Muscle of back (tissue), 11 donors: Measurements from ENCODE around the gene EXOC4. TPM values are rescaled to one million over a fixed set of nuclear protein-coding genes. Genes with fewer than 3 reads are reported as not detected.

Experiments used
- DNase-seq, 3 donors: peaks; one replicate each; pipeline versions ENCODE4 v3.0.0 to v3.0.0-alpha.2; 2013
- polyA plus RNA-seq, 10 donors: library from polyadenylated mRNA; unstranded; fragments of 120-200 nt; gene quantifications; one replicate each; pipeline ENCODE4 v1.2.1, GENCODE V29; 2013; ENCODE audit not compliant: insufficient read length in 10 of 10

The EXOC4 gene
- polyA plus RNA-seq, 10 donors: 42.2 to 74.5 (median 57.6) TPM

DNA sequence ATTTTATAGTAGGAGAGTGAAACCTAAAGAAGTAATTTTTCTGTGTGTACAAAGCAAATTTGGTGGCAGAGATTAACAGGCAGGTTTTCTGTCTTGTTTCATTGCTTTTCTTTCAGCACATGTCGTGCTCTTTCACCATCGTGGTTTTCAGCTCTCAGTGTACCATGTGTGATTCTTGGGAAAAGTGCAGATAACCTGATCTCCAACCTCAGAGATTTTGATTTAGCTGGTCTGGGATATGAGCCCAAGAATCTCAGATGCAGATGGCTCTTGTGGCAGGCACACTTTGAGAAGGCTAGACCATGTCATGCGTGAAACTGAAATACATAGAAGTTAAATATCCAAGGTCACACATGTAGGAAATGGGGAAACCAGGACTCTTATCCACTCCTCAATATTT lies 317.4 kb downstream of the EXOC4 start:
- DNase-seq: no peak

- no peak for DNase-seq
Measured at GRCh38 chr7:133571076-133571475, 318.2 kb downstream of the EXOC4 start.

DNA sequence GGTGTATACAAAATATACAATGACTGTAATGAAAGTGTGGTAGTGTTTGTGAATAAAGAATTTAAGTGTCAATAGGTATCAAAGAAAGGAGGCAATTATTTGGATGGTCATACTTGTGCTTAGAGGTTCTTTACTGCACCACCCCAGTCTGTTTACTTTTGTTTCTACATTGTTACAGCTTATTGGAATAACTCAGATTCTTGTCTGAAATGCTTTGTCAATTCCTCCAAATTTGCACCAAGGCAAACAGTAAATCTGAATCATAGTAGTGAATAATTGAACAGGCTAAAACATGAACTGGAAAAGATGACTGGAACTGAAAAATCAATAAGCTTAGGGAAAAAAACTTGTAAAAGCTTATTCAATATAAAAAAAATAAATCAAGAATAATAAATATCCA lies 319.2 kb downstream of the EXOC4 start:
- DNase-seq: no peak

- DNase-seq: no peak
Measured at GRCh38 chr7:133572843-133573242, 320.0 kb downstream of the EXOC4 start.

- DNase-seq: no peak
Measured at GRCh38 chr7:133573554-133574265, 320.8 kb downstream of the EXOC4 start.

DNA sequence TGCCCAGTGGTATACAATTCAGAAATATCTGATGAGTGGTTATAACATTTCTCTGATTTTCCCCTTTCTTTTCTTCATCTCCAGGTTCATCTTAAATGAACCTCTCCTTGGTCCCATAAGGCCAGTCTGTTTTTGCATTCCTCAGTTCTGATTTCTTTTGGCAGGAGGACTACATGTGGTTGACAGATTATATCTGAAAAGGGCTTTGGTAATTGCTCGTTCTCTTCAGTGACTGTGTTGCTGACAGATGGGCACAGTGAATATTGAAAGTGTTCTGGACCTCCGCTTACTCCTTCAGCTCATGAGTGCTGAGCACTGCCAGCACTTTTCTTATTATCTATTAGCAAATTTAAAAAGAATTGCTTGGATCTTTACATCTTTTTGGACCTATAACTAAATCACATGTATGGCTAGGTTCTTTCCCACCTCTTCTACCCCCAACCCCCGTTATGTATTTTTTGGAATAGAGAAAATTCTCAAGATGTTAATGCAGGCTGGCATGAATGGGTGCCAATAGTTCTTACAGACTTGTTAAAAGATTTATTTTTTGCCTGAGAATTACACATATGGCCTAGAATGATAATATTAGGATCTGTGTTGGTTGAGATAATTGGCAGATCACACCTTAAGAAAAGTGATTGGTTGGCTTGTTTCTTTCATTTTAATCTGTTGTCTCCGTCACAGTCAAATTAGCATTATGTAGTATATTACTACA lies 323.0 kb downstream of the EXOC4 start:
- DNase-seq: no peak

- no peak for DNase-seq
Measured at GRCh38 chr7:133576612-133577168, 323.8 kb downstream of the EXOC4 start.

- peak in 2 of 3 donors; percentile 19 to 80 for DNase-seq
Measured at GRCh38 chr7:133582766-133583523, 330.1 kb downstream of the EXOC4 start.

DNA sequence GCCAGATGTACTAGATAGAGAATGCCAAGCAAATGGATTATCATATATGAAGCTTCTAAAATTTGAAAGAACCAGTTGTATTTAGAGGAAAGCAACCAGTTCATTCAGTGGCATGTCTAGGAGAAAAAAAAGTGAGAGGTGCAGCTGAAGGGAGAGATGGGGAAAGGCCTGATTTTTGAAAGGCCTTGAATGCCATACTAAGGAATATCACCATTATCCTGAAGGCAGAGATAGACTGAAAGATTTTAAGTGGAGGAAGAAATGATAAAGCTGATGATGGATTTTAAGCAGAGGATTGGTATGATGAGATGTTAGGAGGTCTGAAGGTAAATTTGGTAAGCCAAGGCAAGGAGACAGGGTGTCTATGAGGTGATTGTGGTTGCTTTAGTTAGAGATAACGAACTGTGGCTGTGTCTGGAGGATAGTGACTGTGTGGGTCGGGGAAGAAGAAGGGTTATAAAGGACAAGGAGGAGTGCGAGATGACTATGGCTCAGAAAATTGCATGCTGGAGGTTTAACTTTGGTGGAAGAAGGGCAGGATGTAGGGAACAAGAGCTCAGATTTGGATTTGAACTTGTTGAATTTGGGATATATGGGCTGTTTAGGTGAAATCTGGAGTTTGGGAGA lies 330.8 kb downstream of the EXOC4 start:
- DNase-seq: no peak

- no peak for DNase-seq
Measured at GRCh38 chr7:133584956-133585668, 332.2 kb downstream of the EXOC4 start.

DNA sequence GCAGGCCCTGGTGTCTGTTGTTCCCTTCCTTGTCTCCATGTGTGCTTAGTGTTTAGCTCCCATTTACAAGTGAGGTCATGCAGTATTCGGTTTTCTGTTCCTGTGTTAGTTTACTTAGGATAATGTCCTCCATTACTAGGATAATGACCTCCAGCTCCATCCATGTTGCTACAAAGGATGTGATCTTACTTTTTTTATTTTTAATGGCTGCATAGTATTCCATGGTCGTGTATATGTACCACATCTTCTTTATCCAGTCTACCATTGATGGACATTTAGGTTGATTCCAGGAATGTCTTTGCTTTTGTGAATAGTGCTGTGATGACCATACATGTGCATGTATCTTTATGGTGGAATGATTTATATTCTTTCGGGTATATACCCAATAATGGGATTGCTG lies 333.4 kb downstream of the EXOC4 start:
- DNase-seq: no peak

GRCh38 chr7:133587903-133588302 lies 335.0 kb downstream of the EXOC4 start:
- peak in 1 of 3 donors; percentile 15 for DNase-seq

- no peak for DNase-seq
Measured at GRCh38 chr7:133590795-133591194, 337.9 kb downstream of the EXOC4 start.

DNA sequence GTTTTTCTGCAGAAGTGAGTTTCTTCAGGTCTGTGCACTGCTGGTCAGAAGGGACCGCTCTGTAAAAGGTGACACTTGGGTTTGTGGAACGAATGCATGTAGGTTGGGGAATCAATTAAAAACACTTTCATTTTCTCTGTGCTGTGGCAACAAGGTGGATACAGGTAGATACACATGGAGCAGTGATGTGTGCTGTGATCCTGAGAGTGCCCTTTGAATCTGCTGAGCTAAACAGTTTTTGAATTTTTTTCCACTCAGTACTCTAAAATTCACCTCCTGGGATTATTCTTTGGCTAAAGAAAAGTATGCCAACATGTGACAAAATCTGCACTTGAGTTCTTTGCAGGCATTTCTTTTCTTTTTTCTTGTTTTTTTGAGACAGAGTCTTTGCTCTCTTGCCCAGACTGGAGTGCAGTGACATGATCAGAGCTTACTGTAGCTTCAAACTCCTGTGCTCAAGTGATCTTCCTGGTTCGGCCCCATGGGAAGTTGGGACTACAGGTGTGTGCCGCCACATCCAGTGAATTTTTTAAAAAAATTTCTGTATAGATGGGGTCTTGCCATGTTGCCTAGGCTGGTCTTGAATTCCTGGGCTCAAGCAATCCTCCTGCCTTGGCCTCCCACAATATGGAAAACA lies 338.9 kb downstream of the EXOC4 start:
- DNase-seq: no peak

DNA sequence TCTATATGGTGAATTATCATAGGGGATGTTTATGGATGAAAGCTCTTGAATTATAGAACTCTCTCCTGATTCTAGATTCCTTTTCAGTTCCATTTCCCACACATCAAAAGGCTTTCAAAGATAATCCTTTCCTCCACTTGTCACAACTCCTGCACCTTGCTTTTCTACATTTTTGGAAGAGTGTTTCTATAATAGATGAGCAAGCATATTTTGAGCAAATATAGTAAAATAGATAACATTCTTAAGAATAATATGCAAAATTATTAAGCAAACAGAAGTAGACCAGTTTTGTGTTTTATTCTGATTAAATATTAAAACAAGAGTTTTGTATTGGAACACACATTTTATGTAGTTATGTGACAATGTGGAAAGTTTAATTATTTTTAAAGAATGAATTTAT lies 340.7 kb downstream of the EXOC4 start:
- DNase-seq: no peak

DNA sequence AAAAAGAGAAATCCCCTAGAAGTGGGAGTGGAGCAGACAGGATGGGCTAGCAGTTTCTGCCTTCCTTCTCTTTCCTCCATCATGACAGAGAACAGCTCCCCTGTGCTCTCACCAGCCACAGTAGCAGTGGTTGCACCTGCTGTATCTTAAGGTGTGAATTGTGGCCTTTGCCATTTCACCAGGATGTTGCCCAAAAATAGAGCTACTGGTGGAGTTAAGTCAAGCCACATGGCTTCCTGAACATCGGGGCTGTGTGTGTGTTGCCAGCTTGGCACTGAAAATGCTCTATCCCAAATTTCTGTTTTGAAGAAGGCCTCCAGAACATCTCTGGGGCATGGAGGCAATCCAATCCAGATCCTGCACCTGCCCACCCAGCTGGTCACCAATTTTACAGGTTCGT lies 348.7 kb downstream of the EXOC4 start:
- no peak for DNase-seq

DNA sequence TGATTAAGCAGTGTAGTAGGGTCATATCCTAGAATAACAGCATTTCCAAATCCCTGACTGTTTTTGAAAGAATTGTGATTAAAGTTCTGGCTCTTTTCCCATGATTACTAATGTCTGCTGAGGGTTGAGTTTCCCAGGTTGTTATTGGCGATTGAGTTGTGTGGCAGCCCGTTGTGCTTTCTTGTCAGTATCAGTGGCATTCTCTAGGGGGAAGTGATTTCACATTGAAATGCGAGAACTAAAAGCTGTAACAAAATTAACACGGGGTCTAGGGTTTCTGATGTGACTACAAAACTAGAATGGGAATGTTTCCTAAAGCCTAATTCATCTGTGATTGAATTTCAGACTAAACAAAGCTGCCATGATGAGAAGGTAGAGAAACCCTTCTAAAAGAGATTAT lies 349.4 kb downstream of the EXOC4 start:
- no peak for DNase-seq

- DNase-seq: no peak
Measured at GRCh38 chr7:133606991-133607390, 354.1 kb downstream of the EXOC4 start.

DNA sequence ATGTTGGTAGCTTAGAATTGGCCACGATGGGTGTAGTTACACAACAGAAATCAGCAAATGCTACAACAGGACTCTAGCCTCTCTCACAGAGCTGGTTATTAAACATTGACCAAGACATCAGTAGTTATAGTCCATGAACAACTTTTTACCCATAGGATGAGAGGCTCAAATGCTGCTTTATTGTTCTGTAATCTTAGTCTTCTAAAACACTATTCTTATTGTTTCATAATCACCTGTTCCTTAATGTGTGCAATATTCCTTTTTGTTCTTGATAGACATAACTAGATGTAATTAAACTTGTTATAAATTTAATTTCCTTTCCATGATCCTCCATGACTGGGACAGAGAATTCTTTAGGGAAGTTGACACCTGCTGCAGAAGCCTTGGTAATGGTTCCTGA lies 356.9 kb downstream of the EXOC4 start:
- peak in 1 of 3 donors; percentile 7 for DNase-seq

DNA sequence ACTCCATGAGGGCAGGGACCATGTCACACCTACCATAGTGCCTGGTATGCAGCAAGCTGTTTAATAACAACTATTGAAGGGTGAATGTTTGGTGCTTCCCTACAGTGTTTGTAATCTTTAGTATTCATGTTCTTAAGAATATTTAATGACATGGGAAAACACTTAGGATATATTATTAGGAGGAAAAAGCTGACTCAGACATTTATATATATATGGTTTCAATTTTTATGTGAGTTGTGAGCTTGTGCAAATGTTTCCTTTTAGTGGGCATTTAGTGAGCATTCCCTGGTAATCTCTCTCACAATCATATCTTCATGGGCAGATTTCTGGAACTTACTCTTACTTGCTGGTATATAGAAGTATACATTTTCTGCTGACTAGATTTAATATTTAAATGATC lies 359.1 kb downstream of the EXOC4 start:
- no peak for DNase-seq
